Progenitor cell of endocrine pancreas (in vitro differentiated cells): ENCODE results near the gene KAT2A. TPM values are rescaled to one million over a fixed set of nuclear protein-coding genes. Genes with fewer than 3 reads are reported as not detected.

ENCODE experiments used
- DNase-seq: peaks from one replicate; pipeline ENCODE4 v3.0.0; 2021; ENCODE audit warnings: low spot score; ENCODE audit not compliant: unreplicated experiment
- H3K27ac Mint-ChIP-seq: 2 replicates; pipeline ENCODE4 v1.8.0; 2021; ENCODE audit warnings: mild to moderate bottlenecking, moderate library complexity, mixed read lengths
- H3K27me3 Mint-ChIP-seq: 2 replicates; pipeline ENCODE4 v1.8.0; 2021; ENCODE audit warnings: mixed read lengths
- H3K36me3 Mint-ChIP-seq: 2 replicates; pipeline ENCODE4 v1.8.0; 2022; ENCODE audit warnings: mixed read lengths; ENCODE audit not compliant: insufficient read depth
- H3K4me1 Mint-ChIP-seq: 2 replicates; pipeline ENCODE4 v1.8.0; 2021; ENCODE audit warnings: low read depth, mixed read lengths
- H3K4me3 Mint-ChIP-seq: 2 replicates; pipeline ENCODE4 v1.8.0; 2021; ENCODE audit warnings: low read depth, mild to moderate bottlenecking, moderate library complexity, mixed read lengths
- H3K9me3 Mint-ChIP-seq: 2 replicates; pipeline ENCODE4 v1.8.0; 2021; ENCODE audit warnings: low read depth, mixed read lengths
- CTCF ChIP-seq: fragments of 200-600 bp; sonication (generic); IDR thresholded peaks from one replicate; pipeline ENCODE4 v1.5.0; 2021; ENCODE audit warnings: antibody characterized with exemption, mild to moderate bottlenecking; ENCODE audit not compliant: unreplicated experiment
- total RNA-seq: library from RNA; stranded (reverse); gene quantifications from 2 replicates; pipeline ENCODE4 v1.2.1, GENCODE V29; 2021

KAT2A gene
- total RNA-seq, 1 donor from 2014 or later, result 40.1 TPM

- no peak overlapping the region for H3K27ac Mint-ChIP-seq
- no peaks in the 10 kb centered on the region for H3K36me3 Mint-ChIP-seq
- no peak for TF ChIP-seq CTCF
- H3K4me3 Mint-ChIP-seq, result no peak overlapping the region
- DNase-seq, result no peak
- H3K9me3 Mint-ChIP-seq, result no peaks in the 10 kb centered on the region
- peaks cover 1% of the 10 kb centered on the region for H3K4me1 Mint-ChIP-seq
- H3K27me3 Mint-ChIP-seq, result peaks cover 46% of the 10 kb centered on the region
These were observed 45.4 kb downstream of the KAT2A start for GRCh38 chr17:42075789-42076188.

- H3K4me1 Mint-ChIP-seq, result peaks cover 1% of the 10 kb centered on the region
- DNase-seq, result peak; percentile 46
- H3K27me3 Mint-ChIP-seq, result peaks cover 48% of the 10 kb centered on the region
- no peaks in the 10 kb centered on the region for H3K36me3 Mint-ChIP-seq
- H3K27ac Mint-ChIP-seq, result no peak overlapping the region
- peak overlapping the region; percentile 53 for H3K4me3 Mint-ChIP-seq
- peak; percentile 37 for TF ChIP-seq CTCF
- no peaks in the 10 kb centered on the region for H3K9me3 Mint-ChIP-seq
These were observed 48.6 kb downstream of the KAT2A start for GRCh38 chr17:42072323-42073187.

GRCh38 chr17:42071810-42072209 is 49.4 kb downstream of the KAT2A start:
- no peak for TF ChIP-seq CTCF
- DNase-seq, result no peak
- peak overlapping the region; percentile 33 for H3K4me3 Mint-ChIP-seq

GRCh38 chr17:42068979-42069378 is 52.2 kb downstream of the KAT2A start:
- H3K27me3 Mint-ChIP-seq, result peaks cover 45% of the 10 kb centered on the region
- no peak overlapping the region for H3K27ac Mint-ChIP-seq
- TF ChIP-seq CTCF, result no peak
- DNase-seq, result no peak
- peaks cover 1% of the 10 kb centered on the region for H3K4me1 Mint-ChIP-seq
- H3K4me3 Mint-ChIP-seq, result no peak overlapping the region
- H3K9me3 Mint-ChIP-seq, result no peaks in the 10 kb centered on the region
- no peaks in the 10 kb centered on the region for H3K36me3 Mint-ChIP-seq

More at GRCh38 chr17:42071810-42072209, 49.4 kb downstream of the KAT2A start:
- Mint-ChIP-seq H3K4me1 (peaks cover 1% of the 10 kb centered on the region), H3K27ac (no peak overlapping the region), H3K9me3 (no peaks in the 10 kb centered on the region), H3K36me3 (no peaks in the 10 kb centered on the region), H3K27me3 (peaks cover 48% of the 10 kb centered on the region)

GRCh38 chr17:42067371-42068091 is 53.6 kb downstream of the KAT2A start:
- TF ChIP-seq CTCF, result peak; percentile 89
- no peaks in the 10 kb centered on the region for H3K4me1 Mint-ChIP-seq
- H3K4me3 Mint-ChIP-seq, result no peak overlapping the region
- peak; percentile 68 for DNase-seq
- no peaks in the 10 kb centered on the region for H3K36me3 Mint-ChIP-seq
- H3K27ac Mint-ChIP-seq, result no peak overlapping the region
- peaks cover 41% of the 10 kb centered on the region for H3K27me3 Mint-ChIP-seq
- H3K9me3 Mint-ChIP-seq, result no peaks in the 10 kb centered on the region
